Measurements from ENCODE around the gene M1AP. TPM values are rescaled to one million over a fixed set of nuclear protein-coding genes. Genes with fewer than 3 reads are reported as not detected.

M1AP gene
- total RNA-seq, 4 donors from 2014 or later, result 0.81 TPM; not detected in 3

GRCh38 chr2:74577448-74577847, 70.7 kb downstream of the M1AP start:
- no peak overlapping the region for H3K4me3 ChIP-seq
- ATAC-seq, result peak; percentile 58
- no peaks in the 10 kb centered on the region for H3K9me3 ChIP-seq
- H3K36me3 ChIP-seq, result no peaks in the 10 kb centered on the region
- no peak overlapping the region for H3K27ac ChIP-seq
- TF ChIP-seq POLR2A (IDR thresholded peaks at IDR 0.05), result no peak
- no peak for TF ChIP-seq EP300 (IDR thresholded peaks at IDR 0.05)
- no peak for TF ChIP-seq POLR2AphosphoS5 (IDR thresholded peaks at IDR 0.05)
- TF ChIP-seq, protein P1, sequence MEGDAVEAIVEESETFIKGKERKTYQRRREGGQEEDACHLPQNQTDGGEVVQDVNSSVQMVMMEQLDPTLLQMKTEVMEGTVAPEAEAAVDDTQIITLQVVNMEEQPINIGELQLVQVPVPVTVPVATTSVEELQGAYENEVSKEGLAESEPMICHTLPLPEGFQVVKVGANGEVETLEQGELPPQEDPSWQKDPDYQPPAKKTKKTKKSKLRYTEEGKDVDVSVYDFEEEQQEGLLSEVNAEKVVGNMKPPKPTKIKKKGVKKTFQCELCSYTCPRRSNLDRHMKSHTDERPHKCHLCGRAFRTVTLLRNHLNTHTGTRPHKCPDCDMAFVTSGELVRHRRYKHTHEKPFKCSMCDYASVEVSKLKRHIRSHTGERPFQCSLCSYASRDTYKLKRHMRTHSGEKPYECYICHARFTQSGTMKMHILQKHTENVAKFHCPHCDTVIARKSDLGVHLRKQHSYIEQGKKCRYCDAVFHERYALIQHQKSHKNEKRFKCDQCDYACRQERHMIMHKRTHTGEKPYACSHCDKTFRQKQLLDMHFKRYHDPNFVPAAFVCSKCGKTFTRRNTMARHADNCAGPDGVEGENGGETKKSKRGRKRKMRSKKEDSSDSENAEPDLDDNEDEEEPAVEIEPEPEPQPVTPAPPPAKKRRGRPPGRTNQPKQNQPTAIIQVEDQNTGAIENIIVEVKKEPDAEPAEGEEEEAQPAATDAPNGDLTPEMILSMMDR (IDR thresholded peaks at IDR 0.05), result no peak
- peaks cover 22% of the 10 kb centered on the region for H3K27me3 ChIP-seq
- WGBS, 2 donors (ENCODE audit: low coverage in 1 of 2), result 20 to 29% methylated on average over 2 of the region's 2 CpGs
- no peaks in the 10 kb centered on the region for H3K4me1 ChIP-seq

DNA sequence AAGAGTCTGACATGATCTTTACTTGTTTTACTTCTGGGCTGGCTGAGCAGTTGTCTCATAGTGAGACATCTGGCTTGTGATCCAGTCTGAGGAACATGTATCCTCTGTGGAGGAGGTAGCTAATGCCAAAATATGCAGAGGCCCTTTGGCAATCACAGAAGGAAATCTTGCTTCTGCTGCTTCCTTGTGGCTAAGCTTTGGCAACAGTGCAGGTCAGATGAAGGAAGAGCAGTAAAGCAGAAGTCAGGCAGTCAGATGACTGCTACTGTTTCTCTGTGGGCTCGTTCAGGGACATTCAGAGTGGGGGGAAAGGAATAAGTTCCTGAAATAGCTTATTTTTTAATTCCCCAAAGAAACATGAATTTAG, 71.3 kb downstream of the M1AP start:
- Histone ChIP-seq H3K4me3 (no peak overlapping the region), H3K4me1 (no peaks in the 10 kb centered on the region), H3K9me3 (no peaks in the 10 kb centered on the region), H3K36me3 (no peaks in the 10 kb centered on the region), H3K27ac (peak overlapping the region in 1 of 4 donors; percentile 28), H3K27me3 (peaks cover 22% of the 10 kb centered on the region)
- 20 to 33% methylated on average over 1 of the region's 1 CpG for WGBS, 2 donors (ENCODE audit: low coverage in 1 of 2)
- TF ChIP-seq, protein P1 (IDR thresholded peaks at IDR 0.05), result no peak
- no peak for TF ChIP-seq POLR2AphosphoS5 (IDR thresholded peaks at IDR 0.05)
- TF ChIP-seq POLR2A (IDR thresholded peaks at IDR 0.05), result no peak
- no peak for TF ChIP-seq EP300 (IDR thresholded peaks at IDR 0.05)
- peak; percentile 71 for ATAC-seq

- peak overlapping the region in 1 of 4 donors; percentile 28 for H3K27ac ChIP-seq
- ATAC-seq, result no peak
- WGBS, 2 donors (ENCODE audit: low coverage in 1 of 2), result 76 to 79% methylated on average over 3 to 6 of the region's 7 CpGs
Observed at GRCh38 chr2:74576211-74576862, 71.8 kb downstream of the M1AP start.

DNA sequence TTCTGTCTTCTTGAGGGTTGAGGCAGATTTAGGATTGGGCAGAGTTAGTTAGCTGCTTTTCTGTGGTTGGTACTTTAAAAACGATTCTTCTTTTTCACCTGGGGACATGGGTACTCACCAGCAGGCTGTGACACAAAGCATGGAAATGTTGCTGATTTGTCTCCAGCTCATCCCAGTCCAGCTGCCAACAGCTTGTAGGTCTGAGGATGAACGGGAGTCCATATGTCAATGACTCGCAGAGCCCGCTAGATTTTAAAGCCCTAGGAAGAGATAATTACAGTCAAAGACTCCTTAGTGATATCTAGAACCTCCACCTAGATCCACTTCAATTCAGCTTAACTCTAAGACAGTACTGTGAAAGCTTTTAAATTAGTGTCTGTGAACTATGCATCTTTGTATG, 72.8 kb downstream of the M1AP start:
- no peaks in the 10 kb centered on the region for H3K9me3 ChIP-seq
- H3K36me3 ChIP-seq, result no peaks in the 10 kb centered on the region
- WGBS, 2 donors (ENCODE audit: low coverage in 1 of 2), result 76 to 100% methylated on average over 2 of the region's 4 CpGs
- H3K27ac ChIP-seq, result no peak overlapping the region
- H3K27me3 ChIP-seq, result peaks cover 16% of the 10 kb centered on the region
- ATAC-seq, result no peak
- no peaks in the 10 kb centered on the region for H3K4me1 ChIP-seq
- H3K4me3 ChIP-seq, result no peak overlapping the region
- TF ChIP-seq EP300 (IDR thresholded peaks at IDR 0.05), result no peak
- no peak for TF ChIP-seq POLR2AphosphoS5 (IDR thresholded peaks at IDR 0.05)
- TF ChIP-seq POLR2A (IDR thresholded peaks at IDR 0.05), result no peak
- TF ChIP-seq, protein P1 (IDR thresholded peaks at IDR 0.05), result no peak

More at GRCh38 chr2:74576211-74576862, 71.8 kb downstream of the M1AP start:
- H3K9me3 ChIP-seq, result no peaks in the 10 kb centered on the region
- no peaks in the 10 kb centered on the region for H3K4me1 ChIP-seq
- H3K4me3 ChIP-seq, result no peak overlapping the region
- H3K36me3 ChIP-seq, result no peaks in the 10 kb centered on the region
- peaks cover 22% of the 10 kb centered on the region for H3K27me3 ChIP-seq
- TF ChIP-seq POLR2A (IDR thresholded peaks at IDR 0.05), result no peak
- TF ChIP-seq, protein P1 (IDR thresholded peaks at IDR 0.05), result no peak
- no peak for TF ChIP-seq POLR2AphosphoS5 (IDR thresholded peaks at IDR 0.05)
- no peak for TF ChIP-seq EP300 (IDR thresholded peaks at IDR 0.05)
